Chondrocyte (in vitro differentiated cells): ENCODE results near the gene KDM1B. TPM values are rescaled to one million over a fixed set of nuclear protein-coding genes. Genes with fewer than 3 reads are reported as not detected.

Source experiments
- DNase-seq: peaks from one replicate; pipeline ENCODE4 v3.0.0; 2021; ENCODE audit warnings: mixed read lengths, low spot score
- H3K27ac Mint-ChIP-seq: one replicate; pipeline ENCODE4 v1.8.0; 2021; ENCODE audit warnings: mild to moderate bottlenecking, moderate library complexity, mixed read lengths; ENCODE audit not compliant: unreplicated experiment
- H3K27me3 Mint-ChIP-seq: 2 replicates; pipeline ENCODE4 v1.8.0; 2021; ENCODE audit warnings: low read depth, mixed read lengths
- H3K36me3 Mint-ChIP-seq: 2 replicates; pipeline ENCODE4 v1.8.0; 2021; ENCODE audit warnings: low read depth, mixed read lengths
- H3K4me1 Mint-ChIP-seq: 2 replicates; pipeline ENCODE4 v1.8.0; 2021; ENCODE audit warnings: low read depth, mild to moderate bottlenecking, mixed read lengths
- H3K4me3 Mint-ChIP-seq: one replicate; pipeline ENCODE4 v1.8.0; 2021; ENCODE audit warnings: mild to moderate bottlenecking, moderate library complexity, mixed read lengths; ENCODE audit not compliant: unreplicated experiment
- H3K9me3 Mint-ChIP-seq: 2 replicates; pipeline ENCODE4 v1.8.0; 2021; ENCODE audit warnings: low read depth, mixed read lengths
- total RNA-seq: library from RNA; stranded (reverse); gene quantifications from 3 replicates; pipeline ENCODE4 v1.2.1, GENCODE V29; 2021
- TF ChIP-seq, protein P1 (sequence below): fragments of 200-600 bp; sonication (generic); IDR thresholded peaks from 2 replicates; pipeline ENCODE4 v1.5.0; 2021; ENCODE audit warnings: antibody characterized with exemption, mild to moderate bottlenecking, moderate library complexity

KDM1B gene
- total RNA-seq, 1 donor from 2014 or later: 12.7 TPM

DNA sequence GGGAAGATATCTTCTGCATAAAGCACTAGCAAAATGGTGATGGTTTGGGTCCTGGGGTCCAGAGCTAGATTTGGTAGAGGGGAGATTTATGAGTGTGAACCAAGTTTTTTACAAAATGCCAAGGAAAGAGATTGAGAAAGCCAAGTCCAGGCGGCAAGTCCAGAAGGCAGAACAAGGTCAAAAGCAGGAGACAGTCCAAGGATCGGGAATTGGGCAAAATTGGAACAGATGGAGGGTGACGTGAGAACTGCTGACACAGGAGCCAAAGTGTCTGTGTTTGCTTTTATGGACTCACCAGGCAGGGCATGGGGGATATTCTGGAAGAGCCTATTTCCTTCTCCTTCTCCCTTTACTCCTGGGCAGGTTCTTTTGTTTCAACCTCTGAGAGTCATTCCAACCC is 36.9 kb upstream of the KDM1B start:
- no peaks in the 10 kb centered on the region for H3K9me3 Mint-ChIP-seq
- TF ChIP-seq, protein P1, sequence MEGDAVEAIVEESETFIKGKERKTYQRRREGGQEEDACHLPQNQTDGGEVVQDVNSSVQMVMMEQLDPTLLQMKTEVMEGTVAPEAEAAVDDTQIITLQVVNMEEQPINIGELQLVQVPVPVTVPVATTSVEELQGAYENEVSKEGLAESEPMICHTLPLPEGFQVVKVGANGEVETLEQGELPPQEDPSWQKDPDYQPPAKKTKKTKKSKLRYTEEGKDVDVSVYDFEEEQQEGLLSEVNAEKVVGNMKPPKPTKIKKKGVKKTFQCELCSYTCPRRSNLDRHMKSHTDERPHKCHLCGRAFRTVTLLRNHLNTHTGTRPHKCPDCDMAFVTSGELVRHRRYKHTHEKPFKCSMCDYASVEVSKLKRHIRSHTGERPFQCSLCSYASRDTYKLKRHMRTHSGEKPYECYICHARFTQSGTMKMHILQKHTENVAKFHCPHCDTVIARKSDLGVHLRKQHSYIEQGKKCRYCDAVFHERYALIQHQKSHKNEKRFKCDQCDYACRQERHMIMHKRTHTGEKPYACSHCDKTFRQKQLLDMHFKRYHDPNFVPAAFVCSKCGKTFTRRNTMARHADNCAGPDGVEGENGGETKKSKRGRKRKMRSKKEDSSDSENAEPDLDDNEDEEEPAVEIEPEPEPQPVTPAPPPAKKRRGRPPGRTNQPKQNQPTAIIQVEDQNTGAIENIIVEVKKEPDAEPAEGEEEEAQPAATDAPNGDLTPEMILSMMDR: no peak
- no peaks in the 10 kb centered on the region for H3K36me3 Mint-ChIP-seq
- H3K4me3 Mint-ChIP-seq: no peak overlapping the region
- H3K27ac Mint-ChIP-seq: no peak overlapping the region
- H3K27me3 Mint-ChIP-seq: no peaks in the 10 kb centered on the region
- H3K4me1 Mint-ChIP-seq: peaks cover 11% of the 10 kb centered on the region
- no peak for DNase-seq

DNA sequence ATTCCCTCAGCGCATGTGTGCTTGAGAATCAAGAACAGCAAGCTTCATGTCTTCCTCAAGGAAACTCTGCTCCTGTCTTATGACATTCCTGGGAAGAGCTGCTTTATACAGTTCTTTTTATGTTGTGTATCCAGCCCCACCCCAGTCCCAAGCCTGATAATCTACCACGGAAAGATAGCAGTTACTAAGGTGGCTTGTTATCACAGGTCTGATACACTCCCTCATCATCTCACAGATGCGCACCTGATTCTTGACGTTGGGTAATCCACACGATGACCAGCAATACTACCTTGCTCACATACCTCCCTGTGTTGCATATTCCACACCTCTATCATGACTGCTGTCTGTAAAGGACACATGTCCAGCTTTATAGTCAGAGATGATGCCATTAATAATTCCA is 36.0 kb upstream of the KDM1B start:
- no peak overlapping the region for H3K27ac Mint-ChIP-seq
- H3K4me3 Mint-ChIP-seq: no peak overlapping the region
- no peaks in the 10 kb centered on the region for H3K27me3 Mint-ChIP-seq
- no peaks in the 10 kb centered on the region for H3K9me3 Mint-ChIP-seq
- TF ChIP-seq, protein P1: no peak
- DNase-seq: no peak
- H3K36me3 Mint-ChIP-seq: no peaks in the 10 kb centered on the region
- H3K4me1 Mint-ChIP-seq: peaks cover 11% of the 10 kb centered on the region

DNA sequence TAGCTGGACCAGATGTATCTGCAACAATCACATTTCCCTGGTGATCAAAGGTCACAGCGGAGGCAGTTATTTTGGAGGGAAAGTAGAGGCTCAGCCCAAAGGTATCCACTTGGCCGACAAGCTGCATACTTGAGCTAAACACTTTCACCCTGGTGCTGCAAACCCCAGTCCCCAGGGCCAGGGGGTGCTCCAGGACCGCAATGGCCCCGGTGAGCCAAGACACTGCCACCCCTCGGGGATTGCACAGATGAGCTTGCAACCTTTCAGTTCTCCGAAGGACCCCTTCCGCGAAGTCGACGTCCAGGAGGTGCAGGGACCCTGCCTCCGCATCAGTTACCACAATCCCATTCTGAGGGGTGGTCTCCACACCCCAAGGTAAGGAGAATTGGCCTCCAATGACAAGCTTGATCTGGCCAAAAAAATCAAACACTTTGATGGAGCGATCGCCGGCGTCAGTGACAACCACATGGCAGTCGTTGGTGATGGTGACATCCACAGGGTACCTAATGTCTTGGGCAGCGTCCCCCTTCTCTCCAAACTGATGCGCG is 33.6 kb upstream of the KDM1B start:
- Mint-ChIP-seq H3K27me3 (no peaks in the 10 kb centered on the region), H3K4me1 (peaks cover 11% of the 10 kb centered on the region), H3K27ac (peak overlapping the region; percentile 47), H3K4me3 (peak overlapping the region; percentile 46), H3K36me3 (no peaks in the 10 kb centered on the region), H3K9me3 (no peaks in the 10 kb centered on the region)
- TF ChIP-seq, protein P1: no peak
- no peak for DNase-seq

DNA sequence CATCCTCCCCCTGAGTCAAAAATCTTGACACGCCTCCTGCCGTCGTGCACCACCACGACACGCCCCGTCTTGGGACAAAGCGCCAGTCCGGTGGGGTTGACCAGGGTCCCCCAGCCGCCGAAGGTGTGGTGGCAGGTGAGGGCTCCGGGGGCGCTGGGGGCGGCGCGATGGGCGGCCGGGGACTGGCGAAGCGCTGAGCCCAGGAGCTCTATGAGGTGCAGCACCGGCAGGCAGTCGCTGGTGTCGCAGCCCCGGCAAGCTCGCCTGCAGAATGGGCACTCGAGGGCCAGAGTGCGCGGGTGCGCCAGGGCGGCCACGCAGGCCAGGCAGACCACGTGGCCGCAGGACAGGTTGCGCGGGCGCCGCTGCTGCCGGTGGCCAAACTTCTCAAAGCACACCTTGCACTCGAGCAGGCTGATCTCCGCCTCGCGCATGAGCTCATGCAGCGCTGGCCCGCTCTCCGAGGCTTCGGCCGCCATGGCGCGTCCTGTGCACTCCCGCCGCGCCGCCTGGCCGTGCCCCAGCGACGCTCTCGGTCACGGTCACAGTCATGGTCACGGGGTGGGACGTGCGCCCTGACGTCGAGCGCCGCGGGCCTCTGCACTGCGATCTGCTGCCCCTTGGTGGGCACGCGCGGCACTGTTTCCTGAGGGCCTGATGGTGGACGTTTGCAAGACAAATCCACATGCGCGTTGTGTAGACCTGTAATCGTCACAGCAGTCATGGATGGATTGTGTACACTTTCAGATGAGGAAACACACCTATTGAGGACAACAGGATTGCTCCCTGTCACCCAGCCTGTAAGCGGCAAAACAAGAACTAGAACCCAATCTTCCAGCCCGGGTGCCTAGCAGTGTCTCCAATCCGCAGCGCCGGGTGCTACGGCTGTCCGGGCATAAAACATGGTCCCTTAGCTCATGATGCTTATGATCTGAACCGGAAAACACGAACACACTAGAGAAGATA is 32.8 kb upstream of the KDM1B start, which contains the start of gene NHLRC1:
TSS of gene NHLRC1 (minus strand) at position 550 of the 966 bp plus-strand sequence. CDS start at position 479, 71 bp downstream.
- H3K27ac Mint-ChIP-seq: peak within 1 kb of the TSS; percentile 69
- peak within 1 kb of the TSS; percentile 71 for H3K4me3 Mint-ChIP-seq
- H3K4me1 Mint-ChIP-seq: peaks cover 11% of the 10 kb centered on the region
- no peaks in the 10 kb centered on the region for H3K27me3 Mint-ChIP-seq
- no peaks in the 10 kb centered on the region for H3K9me3 Mint-ChIP-seq
- peak; percentile 97 for DNase-seq
- TF ChIP-seq, protein P1: peak; percentile 96
- no peaks in the 10 kb centered on the region for H3K36me3 Mint-ChIP-seq

DNA sequence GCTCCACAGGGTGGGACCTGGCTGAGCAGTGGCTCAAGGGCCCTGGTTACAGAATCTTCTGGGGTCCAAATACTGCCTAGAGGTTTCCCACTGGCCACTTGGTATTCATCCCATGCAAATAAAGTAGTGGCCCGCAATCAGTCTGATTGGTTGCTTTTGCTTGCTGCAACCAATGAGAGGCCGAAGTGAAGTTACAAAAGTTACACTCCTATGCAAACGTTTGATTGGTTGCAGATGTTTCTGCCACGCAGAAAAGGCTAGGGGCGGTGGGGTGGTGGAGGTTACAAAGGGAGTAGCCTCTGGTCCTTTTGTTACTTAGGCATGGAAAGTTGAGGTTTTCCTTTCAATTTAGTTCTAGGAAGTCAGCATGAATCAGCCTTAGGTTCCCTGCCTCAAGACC is 29.1 kb upstream of the KDM1B start:
- TF ChIP-seq, protein P1: no peak

More for the DNA sequence above, 29.1 kb upstream of the KDM1B start:
- Mint-ChIP-seq H3K9me3 (no peaks in the 10 kb centered on the region), H3K27ac (no peak overlapping the region), H3K36me3 (peaks cover 4% of the 10 kb centered on the region), H3K4me1 (peaks cover 11% of the 10 kb centered on the region), H3K4me3 (no peak overlapping the region), H3K27me3 (no peaks in the 10 kb centered on the region)
- no peak for DNase-seq
